Ectodermal cell (in vitro differentiated cells): Measurements from ENCODE around the gene ATP5MC3.

Experiments
- H3K27ac ChIP-seq: 2 replicates; pipeline ENCODE4 v1.7.0; 2013; ENCODE audit warnings: mild to moderate bottlenecking, low read depth, low read length; ENCODE audit not compliant: insufficient read depth, poor library complexity, severe bottlenecking
- H3K27me3 ChIP-seq: 2 replicates; pipeline ENCODE4 v1.7.0; 2013; ENCODE audit warnings: mild to moderate bottlenecking, low read length; ENCODE audit not compliant: insufficient read depth, control insufficient read depth, poor library complexity, severe bottlenecking
- H3K36me3 ChIP-seq: one replicate; pipeline ENCODE4 v1.7.0; 2013; ENCODE audit warnings: low read length; ENCODE audit not compliant: control insufficient read depth, insufficient read depth
- H3K4me1 ChIP-seq: one replicate; pipeline ENCODE4 v1.7.0; 2013; ENCODE audit warnings: low read length; ENCODE audit not compliant: control insufficient read depth, insufficient read depth
- H3K4me3 ChIP-seq: 2 replicates; pipeline ENCODE4 v1.7.0; 2013; ENCODE audit warnings: low read depth, low read length, control low read depth; ENCODE audit not compliant: insufficient read depth
- H3K9me3 ChIP-seq: 2 replicates; pipeline ENCODE4 v1.7.0; 2013; ENCODE audit warnings: mild to moderate bottlenecking, low read length, moderate library complexity; ENCODE audit not compliant: control insufficient read depth
- WGBS, 2 experiments: methylation state at CpG; one replicate each; pipeline ENCODE4 v1.1.7; 2013; ENCODE audit warnings: missing lambda C conversion rate in 2 of 2; 5-methylcytosine and 5-hydroxymethylcytosine counted together

ATP5MC3 gene

DNA sequence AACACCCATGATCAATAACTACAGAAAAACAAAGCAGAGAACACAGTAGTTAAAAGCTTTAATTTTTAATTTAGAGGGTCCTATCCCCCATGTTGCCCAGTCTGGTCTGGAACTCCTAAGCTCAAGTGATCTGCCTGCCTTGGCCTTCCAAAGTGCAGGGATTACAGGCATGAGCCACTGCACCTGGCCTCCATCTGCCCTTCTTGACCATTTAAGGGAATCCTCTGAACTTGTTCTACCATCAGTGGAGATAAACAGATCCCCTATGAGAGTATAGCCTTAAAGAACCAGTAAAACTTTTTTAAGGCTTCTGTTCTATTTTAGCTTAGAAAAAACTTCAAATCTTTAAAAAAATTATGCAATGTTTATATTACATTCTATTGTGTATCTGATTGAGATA, 13.5 kb upstream of the ATP5MC3 start:
- Histone ChIP-seq H3K36me3 (no peaks in the 10 kb centered on the region), H3K9me3 (no peaks in the 10 kb centered on the region), H3K4me1 (no peaks in the 10 kb centered on the region), H3K27me3 (no peaks in the 10 kb centered on the region), H3K27ac (no peak overlapping the region), H3K4me3 (no peak overlapping the region)

DNA sequence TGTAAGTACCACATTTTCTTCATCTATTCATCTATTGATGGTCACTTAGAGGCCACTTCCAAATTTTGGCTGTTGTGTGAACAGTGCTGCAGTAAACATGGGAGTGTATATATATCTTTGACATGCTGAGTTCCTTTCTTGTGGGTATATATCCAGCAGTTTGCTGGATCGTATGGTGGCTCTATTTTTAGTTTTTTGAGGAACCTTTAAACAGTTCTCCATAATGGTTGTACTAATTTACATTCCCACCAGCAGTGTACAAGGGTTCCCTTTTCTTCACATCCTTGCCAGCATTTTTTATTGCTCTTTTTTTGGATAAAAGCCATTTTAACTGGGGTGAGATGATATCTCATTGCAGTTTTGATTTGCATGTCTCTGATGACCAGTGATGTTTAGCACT, 7.3 kb upstream of the ATP5MC3 start:
- no peaks in the 10 kb centered on the region for H3K36me3 ChIP-seq
- WGBS, 2 experiments = 92% methylated on average over 1 of the region's 1 CpG; no CpG with 5 or more reads in 1 of the 2 experiments
- no peaks in the 10 kb centered on the region for H3K4me1 ChIP-seq
- no peak overlapping the region for H3K4me3 ChIP-seq
- H3K27me3 ChIP-seq = no peaks in the 10 kb centered on the region
- H3K27ac ChIP-seq = no peak overlapping the region
- no peaks in the 10 kb centered on the region for H3K9me3 ChIP-seq

DNA sequence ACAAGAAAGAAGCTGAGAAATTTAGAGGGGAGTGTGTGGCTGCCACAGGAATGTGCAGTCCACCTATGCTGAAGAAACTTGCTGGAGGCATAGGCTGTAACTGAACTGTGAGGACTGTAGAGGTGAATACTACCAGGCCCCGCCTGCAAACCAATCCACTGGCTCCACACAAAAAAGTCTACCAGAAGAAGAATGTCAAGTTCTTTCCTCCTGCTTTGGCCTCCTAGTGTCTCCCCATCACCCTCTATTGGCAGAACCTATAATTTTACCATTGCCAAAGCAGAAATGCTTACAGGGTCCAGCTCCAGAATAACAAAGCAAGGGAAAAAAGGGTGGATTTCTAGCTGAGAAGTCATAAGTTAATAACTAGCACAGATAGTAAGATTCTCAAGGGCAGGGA, 5.9 kb upstream of the ATP5MC3 start:
- H3K27me3 ChIP-seq = no peaks in the 10 kb centered on the region
- 94% methylated on average over 1 of the region's 1 CpG for WGBS, 2 experiments
- no peak overlapping the region for H3K4me3 ChIP-seq
- no peak overlapping the region for H3K27ac ChIP-seq
- no peaks in the 10 kb centered on the region for H3K36me3 ChIP-seq
- H3K4me1 ChIP-seq = no peaks in the 10 kb centered on the region
- H3K9me3 ChIP-seq = no peaks in the 10 kb centered on the region

GRCh38 chr2:175183674-175184073, 2.2 kb upstream of the ATP5MC3 start:
- Histone ChIP-seq H3K9me3 (no peaks in the 10 kb centered on the region), H3K27me3 (no peaks in the 10 kb centered on the region), H3K4me1 (peaks cover 6% of the 10 kb centered on the region), H3K4me3 (no peak overlapping the region), H3K36me3 (peaks cover 13% of the 10 kb centered on the region), H3K27ac (no peak overlapping the region)
- 78 to 94% methylated on average over 2 of the region's 2 CpGs for WGBS, 2 experiments

DNA sequence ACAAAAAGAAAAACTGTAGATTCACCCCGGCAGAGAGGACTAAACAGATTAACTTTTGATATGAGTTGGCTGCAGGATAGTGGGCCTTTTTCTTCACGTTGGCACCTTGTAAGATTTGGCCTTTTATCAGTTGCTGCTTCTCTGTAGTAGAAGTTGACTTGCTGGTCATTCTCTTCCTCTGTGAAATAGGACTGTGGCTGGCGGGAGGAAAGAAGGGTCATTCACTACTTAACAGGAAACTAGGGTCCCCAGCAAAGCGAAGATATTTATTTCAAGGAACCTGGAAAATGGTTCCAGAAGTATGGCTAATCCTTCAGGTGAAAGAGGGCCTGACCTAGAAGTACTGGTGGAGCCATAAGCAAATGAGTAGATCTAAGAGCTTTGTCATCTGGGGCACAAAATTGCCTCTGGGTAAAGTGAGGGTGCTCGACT, 383 bp upstream of the ATP5MC3 start:
- Histone ChIP-seq H3K27ac (no peak overlapping the region), H3K4me3 (peak overlapping the region; percentile 89), H3K27me3 (no peaks in the 10 kb centered on the region), H3K9me3 (no peaks in the 10 kb centered on the region), H3K4me1 (peaks cover 6% of the 10 kb centered on the region), H3K36me3 (peaks cover 21% of the 10 kb centered on the region)
- WGBS, 2 experiments = 75 to 79% methylated on average over 5 of the region's 5 CpGs

DNA sequence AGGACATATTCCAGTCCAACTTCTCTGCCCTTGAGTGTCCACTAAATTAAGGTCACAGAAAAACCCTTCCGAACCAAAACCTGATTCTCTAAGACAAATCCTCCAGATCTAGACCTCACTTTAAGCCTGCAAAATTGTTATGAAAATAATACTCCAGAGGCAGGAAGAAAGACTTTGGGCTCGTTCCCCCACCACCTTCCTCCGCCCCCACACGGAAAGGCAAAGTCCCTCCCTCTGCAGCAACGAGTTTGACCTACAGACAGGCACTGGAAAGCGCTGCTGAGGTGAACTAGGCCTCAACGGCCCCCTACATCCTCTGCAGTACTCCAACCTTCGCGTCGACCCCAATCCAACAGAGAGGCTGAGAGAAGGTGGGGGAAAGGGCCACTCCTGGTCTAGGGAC, 808 bp downstream of the ATP5MC3 start:
- H3K4me3 ChIP-seq = peak overlapping the region; percentile 89
- peaks cover 6% of the 10 kb centered on the region for H3K4me1 ChIP-seq
- H3K27ac ChIP-seq = peak overlapping the region; percentile 62
- peaks cover 21% of the 10 kb centered on the region for H3K36me3 ChIP-seq
- no peaks in the 10 kb centered on the region for H3K9me3 ChIP-seq
- H3K27me3 ChIP-seq = no peaks in the 10 kb centered on the region
- WGBS, 2 experiments = 8 to 9% methylated on average over 10 of the region's 10 CpGs

DNA sequence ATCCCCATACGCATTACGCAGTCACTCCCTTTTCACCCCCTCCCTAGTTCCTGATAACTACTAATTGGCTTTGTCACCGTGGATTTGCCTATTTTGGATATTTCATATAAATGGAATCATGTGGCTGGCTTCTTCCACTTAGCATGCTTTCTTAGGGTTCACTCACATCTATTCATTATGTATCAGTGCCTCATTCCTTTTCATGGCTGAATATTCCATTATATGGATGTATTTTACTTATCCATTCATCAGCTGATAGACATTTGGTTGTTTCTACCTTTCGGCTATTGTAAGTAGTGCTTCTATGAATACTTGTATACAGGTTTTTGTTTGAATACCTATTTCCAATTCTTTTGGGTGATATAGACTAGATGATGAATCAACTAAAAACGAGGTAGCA, 4.9 kb downstream of the ATP5MC3 start:
- no peak overlapping the region for H3K4me3 ChIP-seq
- H3K9me3 ChIP-seq = no peaks in the 10 kb centered on the region
- H3K36me3 ChIP-seq = peaks cover 21% of the 10 kb centered on the region
- 33 to 55% methylated on average over 3 to 5 of the region's 5 CpGs for WGBS, 2 experiments
- H3K27ac ChIP-seq = no peak overlapping the region
- peaks cover 6% of the 10 kb centered on the region for H3K4me1 ChIP-seq
- no peaks in the 10 kb centered on the region for H3K27me3 ChIP-seq

GRCh38 chr2:175175896-175176295, 5.6 kb downstream of the ATP5MC3 start:
- Histone ChIP-seq H3K4me1 (peaks cover 6% of the 10 kb centered on the region), H3K9me3 (no peaks in the 10 kb centered on the region), H3K27ac (no peak overlapping the region), H3K36me3 (peaks cover 21% of the 10 kb centered on the region), H3K4me3 (no peak overlapping the region), H3K27me3 (no peaks in the 10 kb centered on the region)
- 73 to 92% methylated on average over 1 of the region's 1 CpG for WGBS, 2 experiments

DNA sequence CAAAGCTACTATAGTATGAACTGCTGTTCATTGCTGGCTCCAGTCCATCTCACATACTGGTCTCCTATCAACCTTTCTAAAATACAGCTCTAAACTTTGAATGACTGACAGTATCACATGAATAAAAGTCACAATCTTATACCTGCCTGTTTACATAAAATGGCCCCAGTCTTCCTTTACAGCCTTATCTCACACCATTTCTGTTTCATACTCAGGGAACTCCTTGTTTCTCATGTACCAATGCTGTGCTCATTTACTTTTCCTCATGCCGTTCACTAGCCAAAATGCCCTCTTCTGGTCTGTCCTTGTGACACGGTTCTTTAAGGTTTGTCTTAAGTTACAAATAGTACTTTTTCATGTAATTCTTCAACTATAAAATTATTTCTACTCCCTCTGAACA, 6.2 kb downstream of the ATP5MC3 start:
- H3K36me3 ChIP-seq = peaks cover 21% of the 10 kb centered on the region
- H3K4me1 ChIP-seq = peaks cover 4% of the 10 kb centered on the region
- no peak overlapping the region for H3K4me3 ChIP-seq
- H3K27me3 ChIP-seq = no peaks in the 10 kb centered on the region
- no peak overlapping the region for H3K27ac ChIP-seq
- no peaks in the 10 kb centered on the region for H3K9me3 ChIP-seq
- 81 to 98% methylated on average over 1 to 2 of the region's 2 CpGs for WGBS, 2 experiments

- no peaks in the 10 kb centered on the region for H3K36me3 ChIP-seq
- H3K4me1 ChIP-seq = no peaks in the 10 kb centered on the region
- H3K27ac ChIP-seq = no peak overlapping the region
- WGBS, 2 experiments = 87 to 91% methylated on average over 3 of the region's 3 CpGs
- no peaks in the 10 kb centered on the region for H3K9me3 ChIP-seq
- H3K27me3 ChIP-seq = no peaks in the 10 kb centered on the region
- no peak overlapping the region for H3K4me3 ChIP-seq
These were observed 10.7 kb downstream of the ATP5MC3 start for GRCh38 chr2:175170659-175171304.

DNA sequence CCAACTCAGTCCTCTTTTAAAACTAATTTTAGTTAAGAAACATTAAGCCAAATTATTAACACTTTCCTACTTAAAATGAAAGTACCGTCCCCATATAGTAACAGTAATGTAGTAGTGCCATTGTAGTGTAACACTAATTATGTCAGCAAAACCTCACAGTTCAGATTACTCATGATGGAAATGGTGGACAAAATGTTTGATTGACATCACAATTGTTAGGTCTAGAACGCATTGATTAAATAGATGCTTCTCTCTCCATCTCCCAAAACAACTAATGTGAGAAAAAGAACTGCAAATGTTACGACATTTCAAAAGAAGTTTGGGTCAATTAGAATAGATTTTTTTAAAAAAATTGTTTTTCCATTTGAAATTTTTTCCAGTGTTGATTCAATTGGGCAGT, 12.3 kb downstream of the ATP5MC3 start:
- no peak overlapping the region for H3K27ac ChIP-seq
- WGBS, 2 experiments = 65 to 86% methylated on average over 1 to 3 of the region's 3 CpGs
- peak overlapping the region; percentile 74 for H3K4me3 ChIP-seq
- no peaks in the 10 kb centered on the region for H3K27me3 ChIP-seq
- no peaks in the 10 kb centered on the region for H3K36me3 ChIP-seq
- H3K9me3 ChIP-seq = no peaks in the 10 kb centered on the region
- H3K4me1 ChIP-seq = no peaks in the 10 kb centered on the region
